Ovary (tissue), 3 donors: ENCODE results near the gene FARS2.

Experiments used
- EP300 ChIP-seq: sonication (generic); formaldehyde crosslinking; IDR thresholded peaks from one replicate; pipeline ENCODE4 v1.6.1; 2017; ENCODE audit warnings: antibody characterized with exemption
- TF ChIP-seq, protein P1 (sequence below), 3 donors: fragments of 450-650 bp in 2 of 3; fragments of 200-600 bp in 1 of 3; IDR thresholded peaks; one replicate each; pipeline versions ENCODE4 v1.5.1 to v1.8.0; 2016 to 2022; ENCODE audit warnings: antibody characterized with exemption in 3 of 3, mild to moderate bottlenecking in 1 of 3
- donor health status: DM: no; HTN: no; CAD: no.

DNA sequence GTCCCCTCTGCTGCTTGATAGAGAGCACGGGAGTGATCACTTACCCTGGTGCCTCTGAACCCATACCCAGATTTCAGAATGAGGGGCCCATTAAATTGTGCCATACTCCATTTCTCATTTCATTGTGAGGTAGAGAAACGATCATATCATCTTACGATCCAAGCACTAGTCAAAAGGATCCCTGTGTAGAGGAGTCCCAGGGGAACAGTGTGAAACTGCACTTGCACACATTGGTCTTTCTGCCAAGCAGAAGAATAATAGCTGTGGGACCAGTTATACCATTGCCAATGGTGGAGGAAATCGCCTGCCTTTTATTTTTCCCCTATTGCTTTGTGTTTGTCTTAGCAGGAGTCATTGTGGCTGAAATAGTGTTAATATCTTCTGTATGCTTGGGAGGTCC is 161.9 kb downstream of the FARS2 start:
- TF ChIP-seq, protein P1, sequence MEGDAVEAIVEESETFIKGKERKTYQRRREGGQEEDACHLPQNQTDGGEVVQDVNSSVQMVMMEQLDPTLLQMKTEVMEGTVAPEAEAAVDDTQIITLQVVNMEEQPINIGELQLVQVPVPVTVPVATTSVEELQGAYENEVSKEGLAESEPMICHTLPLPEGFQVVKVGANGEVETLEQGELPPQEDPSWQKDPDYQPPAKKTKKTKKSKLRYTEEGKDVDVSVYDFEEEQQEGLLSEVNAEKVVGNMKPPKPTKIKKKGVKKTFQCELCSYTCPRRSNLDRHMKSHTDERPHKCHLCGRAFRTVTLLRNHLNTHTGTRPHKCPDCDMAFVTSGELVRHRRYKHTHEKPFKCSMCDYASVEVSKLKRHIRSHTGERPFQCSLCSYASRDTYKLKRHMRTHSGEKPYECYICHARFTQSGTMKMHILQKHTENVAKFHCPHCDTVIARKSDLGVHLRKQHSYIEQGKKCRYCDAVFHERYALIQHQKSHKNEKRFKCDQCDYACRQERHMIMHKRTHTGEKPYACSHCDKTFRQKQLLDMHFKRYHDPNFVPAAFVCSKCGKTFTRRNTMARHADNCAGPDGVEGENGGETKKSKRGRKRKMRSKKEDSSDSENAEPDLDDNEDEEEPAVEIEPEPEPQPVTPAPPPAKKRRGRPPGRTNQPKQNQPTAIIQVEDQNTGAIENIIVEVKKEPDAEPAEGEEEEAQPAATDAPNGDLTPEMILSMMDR (IDR thresholded peaks at IDR 0.05) = no peak
- TF ChIP-seq EP300 = no peak
